Measurements from ENCODE around the gene CCDC192.

GRCh38 chr5:127739807-127740384 lies 36.7 kb downstream of the CCDC192 start:
- TF ChIP-seq RFX5 (IDR thresholded peaks at IDR 0.05; ENCODE audit: low read depth, low read length) = no peak
- TF ChIP-seq CTCF (conservative IDR thresholded peaks at IDR 0.05; ENCODE audit: low read depth, low read length) = no peak
- TF ChIP-seq SMC3 (IDR thresholded peaks at IDR 0.05; ENCODE audit: low read depth, low read length) = no peak

Data from IMR-90 (cell line).